KOPT-K1 (cell line): ENCODE measurements around the gene ILKAP.
A peak's percentile ranks its signal among the peaks of the same experiment; 100 is the strongest.

Experiments used
- H3K27ac ChIP-seq: fragments of 200-600 bp; sonication (generic); 2 replicates; pipeline ENCODE4 v1.5.1; 2016; ENCODE audit warnings: antibody characterized with exemption, mild to moderate bottlenecking, low read depth, low read length; ENCODE audit not compliant: poor library complexity, severe bottlenecking
- H3K36me3 ChIP-seq: fragments of 200-600 bp; sonication (generic); 2 replicates; pipeline ENCODE4 v1.5.1; 2017; ENCODE audit warnings: antibody characterized with exemption, mild to moderate bottlenecking, low read length, moderate library complexity; ENCODE audit not compliant: insufficient read depth
- H3K9me3 ChIP-seq: fragments of 200-600 bp; sonication (generic); 2 replicates; pipeline ENCODE4 v1.5.1; 2017; ENCODE audit warnings: antibody characterized with exemption, low read length, mild to moderate bottlenecking; ENCODE audit not compliant: insufficient read depth, poor library complexity, severe bottlenecking

The ILKAP gene

GRCh38 chr2:238226698-238227586, 23.4 kb upstream of the ILKAP start:
- no peak overlapping the region for H3K27ac ChIP-seq
- H3K9me3 ChIP-seq, result no peaks in the 10 kb centered on the region
- no peaks in the 10 kb centered on the region for H3K36me3 ChIP-seq

- H3K27ac ChIP-seq, result no peak overlapping the region
- H3K9me3 ChIP-seq, result no peaks in the 10 kb centered on the region
- no peaks in the 10 kb centered on the region for H3K36me3 ChIP-seq
These were observed 22.6 kb upstream of the ILKAP start for GRCh38 chr2:238225911-238226697.

- no peaks in the 10 kb centered on the region for H3K36me3 ChIP-seq
- H3K27ac ChIP-seq, result no peak overlapping the region
These were observed 21.6 kb upstream of the ILKAP start for GRCh38 chr2:238225121-238225520.

GRCh38 chr2:238224356-238225035, 21.0 kb upstream of the ILKAP start:
- Histone ChIP-seq H3K36me3 (no peaks in the 10 kb centered on the region), H3K27ac (no peak overlapping the region), H3K9me3 (no peaks in the 10 kb centered on the region)

More at GRCh38 chr2:238225121-238225520, 21.6 kb upstream of the ILKAP start:
- H3K9me3 ChIP-seq, result no peaks in the 10 kb centered on the region

GRCh38 chr2:238220892-238221521, 17.5 kb upstream of the ILKAP start:
- Histone ChIP-seq H3K27ac (no peak overlapping the region), H3K9me3 (no peaks in the 10 kb centered on the region), H3K36me3 (no peaks in the 10 kb centered on the region)

GRCh38 chr2:238220274-238220891, 16.9 kb upstream of the ILKAP start:
- no peaks in the 10 kb centered on the region for H3K9me3 ChIP-seq
- no peaks in the 10 kb centered on the region for H3K36me3 ChIP-seq
- H3K27ac ChIP-seq, result no peak overlapping the region

- no peak overlapping the region for H3K27ac ChIP-seq
- no peaks in the 10 kb centered on the region for H3K36me3 ChIP-seq
- H3K9me3 ChIP-seq, result no peaks in the 10 kb centered on the region
These were observed 13.2 kb upstream of the ILKAP start for GRCh38 chr2:238216651-238217184.

GRCh38 chr2:238207006-238207405, 3.5 kb upstream of the ILKAP start:
- Histone ChIP-seq H3K9me3 (no peaks in the 10 kb centered on the region), H3K36me3 (no peaks in the 10 kb centered on the region), H3K27ac (no peak overlapping the region)

- Histone ChIP-seq H3K36me3 (peaks cover 6% of the 10 kb centered on the region), H3K27ac (peak overlapping the region; percentile 86), H3K9me3 (no peaks in the 10 kb centered on the region)
These were observed 633 bp upstream of the ILKAP start for GRCh38 chr2:238203973-238204683.

GRCh38 chr2:238202326-238203093, 985 bp downstream of the ILKAP start:
- Histone ChIP-seq H3K27ac (peak overlapping the region; percentile 86), H3K9me3 (no peaks in the 10 kb centered on the region)

GRCh38 chr2:238190445-238190844, 13.1 kb downstream of the ILKAP start:
- Histone ChIP-seq H3K9me3 (no peaks in the 10 kb centered on the region), H3K36me3 (peaks cover 94% of the 10 kb centered on the region), H3K27ac (no peak overlapping the region)

More at GRCh38 chr2:238202326-238203093, 985 bp downstream of the ILKAP start:
- H3K36me3 ChIP-seq, result peaks cover 6% of the 10 kb centered on the region

- Histone ChIP-seq H3K27ac (no peak overlapping the region), H3K9me3 (no peaks in the 10 kb centered on the region), H3K36me3 (peaks cover 99% of the 10 kb centered on the region)
These were observed 15.6 kb downstream of the ILKAP start for GRCh38 chr2:238187618-238188548.
